NCI-H510A treated with DMSO at 0.1 percent for 48 hours (cell line): ENCODE data around the gene LCP2.
"Not testable (repeated sequence)": the region's sequence is repeated elsewhere in the genome, so short reads cannot be mapped to it uniquely, and the experiment has no call there.

Source experiments
- DNase-seq: peaks from one replicate; lab custom pipeline; 2025; lab: John Stamatoyannopoulos, UW

LCP2 gene

GRCh38 chr5:170273968-170274710 is 23.4 kb downstream of the LCP2 start:
- DNase-seq = peak; percentile 47

- no peak for DNase-seq
Observed at GRCh38 chr5:170270293-170271069, 27.1 kb downstream of the LCP2 start.

GRCh38 chr5:170269579-170269978 is 28.0 kb downstream of the LCP2 start:
- no peak for DNase-seq

- DNase-seq = no peak
Observed at GRCh38 chr5:170268884-170269283, 28.7 kb downstream of the LCP2 start.

GRCh38 chr5:170268153-170268689 is 29.4 kb downstream of the LCP2 start:
- DNase-seq = no peak

- peak; percentile 55 for DNase-seq
Observed at GRCh38 chr5:170267431-170268152, 30.0 kb downstream of the LCP2 start.

GRCh38 chr5:170266570-170267381 is 30.8 kb downstream of the LCP2 start:
- no peak for DNase-seq

GRCh38 chr5:170265522-170265921 is 32.1 kb downstream of the LCP2 start:
- DNase-seq = no peak

- DNase-seq = no peak
Observed at GRCh38 chr5:170263906-170264305, 33.7 kb downstream of the LCP2 start.

- DNase-seq = no peak
Observed at GRCh38 chr5:170262061-170263045, 35.2 kb downstream of the LCP2 start.

GRCh38 chr5:170261528-170262043 is 36.0 kb downstream of the LCP2 start:
- no peak for DNase-seq

- DNase-seq = no peak
Observed at GRCh38 chr5:170257370-170257769, 40.2 kb downstream of the LCP2 start.

- DNase-seq = no peak
Observed at GRCh38 chr5:170256571-170256970, 41.0 kb downstream of the LCP2 start.

GRCh38 chr5:170254056-170254455 is 43.5 kb downstream of the LCP2 start:
- no peak for DNase-seq

GRCh38 chr5:170252720-170253350 is 44.7 kb downstream of the LCP2 start:
- no peak for DNase-seq

- no peak for DNase-seq
Observed at GRCh38 chr5:170252109-170252508, 45.5 kb downstream of the LCP2 start.

- no peak for DNase-seq
Observed at GRCh38 chr5:170251462-170251861, 46.1 kb downstream of the LCP2 start.

- no peak for DNase-seq
Observed at GRCh38 chr5:170250810-170251317, 46.7 kb downstream of the LCP2 start.

- no peak for DNase-seq
Observed at GRCh38 chr5:170249355-170249754, 48.2 kb downstream of the LCP2 start.

- not testable (repeated sequence) for DNase-seq
Observed at GRCh38 chr5:170248931-170249227, 48.7 kb downstream of the LCP2 start.
